NCI-H226 (cell line): ENCODE results near the gene SLC25A22.

Experiments used
- DNase-seq: peaks from one replicate; pipeline ENCODE4 v3.0.0-alpha.2; 2015

SLC25A22 gene

DNA sequence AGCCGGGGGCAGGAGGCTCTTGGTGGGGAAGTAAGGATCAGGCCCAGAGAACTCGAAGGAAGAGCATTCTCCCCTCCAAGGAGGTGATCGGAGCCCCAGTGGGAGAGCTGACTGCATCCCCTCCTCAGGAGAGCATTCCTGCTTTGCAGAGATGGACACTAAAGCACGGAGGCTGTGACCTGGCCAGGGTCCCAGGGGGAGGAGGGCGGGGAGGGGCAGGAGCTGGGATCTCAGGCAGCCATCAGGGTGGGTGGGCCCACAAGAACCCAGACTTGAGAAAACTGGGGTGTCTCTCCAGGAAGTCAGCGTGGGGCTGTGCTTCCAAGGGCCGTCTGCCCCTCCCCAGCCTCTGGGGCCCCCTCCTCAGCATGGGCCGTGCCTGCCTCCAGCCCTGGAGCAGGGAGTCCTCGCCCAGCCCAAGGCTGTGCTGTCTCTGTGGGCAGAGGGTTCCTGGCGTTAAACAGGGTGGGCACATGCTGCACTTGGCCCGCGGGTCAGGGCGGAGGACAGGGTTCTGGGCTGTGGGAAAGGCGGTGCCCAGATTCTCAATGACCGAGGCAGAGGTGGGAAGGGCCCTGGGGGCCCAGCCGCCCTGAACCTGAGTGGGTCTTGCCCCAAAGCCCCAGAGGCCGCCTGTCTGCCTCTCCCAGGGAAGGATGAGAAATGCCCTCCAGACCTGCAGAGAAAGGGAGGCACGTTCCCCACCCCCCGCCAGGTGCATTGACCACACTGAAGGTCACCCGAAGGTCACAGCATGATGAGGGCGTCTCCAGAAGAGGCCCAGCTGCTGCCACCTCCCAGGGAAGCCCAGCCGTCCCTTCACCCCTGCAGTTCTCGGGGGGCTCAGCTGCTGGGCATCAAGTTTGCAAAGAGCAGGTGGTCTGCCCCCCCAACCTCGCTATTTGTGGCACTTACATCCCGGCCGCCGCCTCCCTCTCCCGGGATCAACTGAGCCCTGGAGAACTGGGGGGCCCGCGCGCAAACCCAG, 8.8 kb downstream of the SLC25A22 start:
- DNase-seq, result no peak

- no peak for DNase-seq
Measured at GRCh38 chr11:788009-788640, 10.0 kb downstream of the SLC25A22 start.

GRCh38 chr11:787084-787675, 10.9 kb downstream of the SLC25A22 start:
- DNase-seq, result no peak

DNA sequence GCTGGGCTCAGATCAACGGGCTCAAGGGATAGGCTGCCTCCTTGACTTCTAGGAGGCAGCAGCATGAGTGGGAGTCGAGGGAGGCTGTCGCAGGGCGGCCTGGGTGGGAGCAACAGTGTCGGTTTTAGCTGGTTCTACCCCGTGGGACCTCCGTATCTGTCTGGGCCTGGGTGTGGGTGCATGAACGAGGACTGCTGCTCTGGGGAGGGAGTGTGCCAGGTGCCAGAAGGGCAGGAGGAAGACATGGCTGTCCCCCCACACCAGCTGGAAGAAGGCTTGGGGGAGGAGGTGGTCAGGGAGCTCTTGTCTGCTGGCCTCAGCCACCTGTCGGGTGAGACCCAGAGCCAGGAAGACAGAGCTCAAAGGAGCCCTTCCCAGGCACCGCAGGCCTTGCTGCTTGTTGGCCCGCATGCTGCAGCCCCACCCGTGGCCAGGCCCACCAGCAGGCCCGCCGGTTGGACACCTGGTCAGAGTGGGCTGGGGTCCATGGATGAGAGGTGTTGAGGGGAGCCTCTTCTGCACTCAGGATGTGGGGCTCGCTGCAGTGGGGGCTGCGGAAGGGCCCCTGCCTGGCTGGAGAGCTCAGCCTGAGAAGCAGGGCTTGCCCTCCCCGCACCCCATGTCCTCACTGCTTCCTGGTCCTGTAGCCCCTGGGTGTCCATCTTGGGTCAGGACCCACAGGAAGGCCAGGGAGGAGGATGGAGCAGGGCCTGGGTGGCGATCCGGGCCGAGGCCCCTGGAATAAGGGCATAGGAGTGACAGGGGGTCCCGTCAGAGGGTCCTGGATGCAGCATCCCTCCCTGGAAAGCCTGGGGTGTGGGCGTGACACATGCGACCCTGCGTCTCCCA, 11.6 kb downstream of the SLC25A22 start:
- DNase-seq, result no peak

GRCh38 chr11:783581-784015, 14.5 kb downstream of the SLC25A22 start:
- DNase-seq, result peak; percentile 40

DNA sequence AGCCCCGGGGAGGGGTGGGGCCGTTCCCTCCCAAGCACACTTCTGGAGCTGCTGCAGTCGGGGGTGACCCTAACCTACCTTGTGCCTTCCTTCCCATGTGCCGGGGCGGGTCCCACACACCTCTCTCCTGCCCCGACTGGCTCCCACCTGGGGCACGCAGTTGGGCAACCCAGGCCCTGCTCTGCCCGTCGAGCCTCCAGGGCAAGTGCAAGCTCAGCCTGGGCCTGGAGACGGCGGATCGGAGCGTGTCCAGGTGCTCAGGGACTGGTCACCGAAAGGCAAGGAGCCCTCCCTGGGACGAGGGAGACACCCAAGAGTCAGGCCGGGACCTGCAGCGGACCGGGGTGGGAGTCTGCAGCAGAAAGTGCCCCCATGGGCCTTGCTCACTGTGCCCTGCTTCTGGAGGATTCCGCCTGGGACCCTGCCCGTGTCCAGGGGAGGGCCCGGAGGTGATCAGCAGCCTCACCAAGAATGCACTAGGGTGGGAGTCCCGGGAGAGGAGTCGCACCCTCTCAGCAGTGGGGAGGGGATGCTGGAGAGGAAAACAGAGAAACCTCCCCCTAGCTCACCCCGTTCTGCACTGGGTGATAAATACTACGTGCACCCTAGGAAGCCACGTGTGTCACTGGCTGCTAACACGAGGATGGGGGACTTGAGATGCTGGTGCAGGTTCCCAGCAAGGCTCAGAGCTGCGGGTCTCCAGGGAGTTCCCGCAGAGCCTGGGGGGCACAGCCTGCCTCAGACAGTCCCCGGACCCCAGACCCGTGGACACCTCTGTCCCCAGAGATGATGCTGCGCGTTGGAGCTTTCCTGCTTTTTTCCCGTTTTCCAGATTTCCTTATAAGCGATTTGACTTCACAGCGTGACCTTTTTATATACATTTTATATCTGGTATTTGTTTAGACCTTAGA, 15.6 kb downstream of the SLC25A22 start:
- DNase-seq, result no peak

GRCh38 chr11:779955-780532, 18.0 kb downstream of the SLC25A22 start:
- DNase-seq, result no peak

DNA sequence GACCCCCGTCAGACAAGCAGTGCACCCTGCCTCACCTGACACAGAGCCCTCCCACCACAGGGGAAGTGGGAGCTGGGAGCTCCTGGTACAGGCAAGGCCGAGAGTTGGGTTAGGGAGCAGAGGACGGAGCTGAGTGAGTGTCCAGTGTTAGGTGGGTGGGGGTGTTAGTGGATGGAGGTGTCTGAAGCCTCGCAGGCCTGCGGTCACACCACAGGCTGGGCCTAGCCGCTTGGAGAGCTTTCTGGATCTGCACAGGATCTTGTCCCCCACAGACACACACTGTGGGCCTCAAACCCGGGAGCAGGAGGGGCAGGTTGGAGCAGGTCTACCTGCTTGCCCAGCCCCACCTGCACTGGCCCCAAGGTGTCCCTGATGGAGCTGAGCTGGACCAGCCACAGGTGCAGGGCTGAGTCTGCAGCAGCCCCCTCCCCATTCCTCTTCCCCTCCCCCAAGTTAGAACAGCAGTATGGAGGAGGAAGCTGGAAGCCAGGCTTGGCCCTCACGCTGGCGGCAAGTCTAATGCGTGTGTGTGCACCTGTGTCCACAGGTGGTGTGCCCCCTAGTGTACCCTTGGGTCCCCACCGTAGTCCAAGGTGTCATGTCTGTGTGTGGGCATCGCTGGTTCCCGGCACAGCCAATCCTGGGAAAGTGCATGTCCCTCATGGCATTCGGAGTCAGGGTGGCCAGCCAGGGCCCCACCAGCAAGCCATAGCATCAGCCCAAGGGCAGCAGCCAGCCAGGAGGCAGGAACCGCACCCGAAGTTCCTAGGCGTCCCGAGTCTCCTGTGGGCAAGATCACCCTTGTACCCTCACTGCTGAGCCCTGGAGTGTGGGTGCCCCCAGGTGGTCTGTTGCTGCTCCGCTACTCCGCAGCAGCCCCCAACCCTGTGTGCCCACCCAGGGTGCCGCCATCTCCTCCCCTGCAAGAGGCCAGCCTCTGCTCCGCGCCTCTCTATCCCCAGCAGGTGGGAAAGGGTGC, 18.8 kb downstream of the SLC25A22 start:
- no peak for DNase-seq

DNA sequence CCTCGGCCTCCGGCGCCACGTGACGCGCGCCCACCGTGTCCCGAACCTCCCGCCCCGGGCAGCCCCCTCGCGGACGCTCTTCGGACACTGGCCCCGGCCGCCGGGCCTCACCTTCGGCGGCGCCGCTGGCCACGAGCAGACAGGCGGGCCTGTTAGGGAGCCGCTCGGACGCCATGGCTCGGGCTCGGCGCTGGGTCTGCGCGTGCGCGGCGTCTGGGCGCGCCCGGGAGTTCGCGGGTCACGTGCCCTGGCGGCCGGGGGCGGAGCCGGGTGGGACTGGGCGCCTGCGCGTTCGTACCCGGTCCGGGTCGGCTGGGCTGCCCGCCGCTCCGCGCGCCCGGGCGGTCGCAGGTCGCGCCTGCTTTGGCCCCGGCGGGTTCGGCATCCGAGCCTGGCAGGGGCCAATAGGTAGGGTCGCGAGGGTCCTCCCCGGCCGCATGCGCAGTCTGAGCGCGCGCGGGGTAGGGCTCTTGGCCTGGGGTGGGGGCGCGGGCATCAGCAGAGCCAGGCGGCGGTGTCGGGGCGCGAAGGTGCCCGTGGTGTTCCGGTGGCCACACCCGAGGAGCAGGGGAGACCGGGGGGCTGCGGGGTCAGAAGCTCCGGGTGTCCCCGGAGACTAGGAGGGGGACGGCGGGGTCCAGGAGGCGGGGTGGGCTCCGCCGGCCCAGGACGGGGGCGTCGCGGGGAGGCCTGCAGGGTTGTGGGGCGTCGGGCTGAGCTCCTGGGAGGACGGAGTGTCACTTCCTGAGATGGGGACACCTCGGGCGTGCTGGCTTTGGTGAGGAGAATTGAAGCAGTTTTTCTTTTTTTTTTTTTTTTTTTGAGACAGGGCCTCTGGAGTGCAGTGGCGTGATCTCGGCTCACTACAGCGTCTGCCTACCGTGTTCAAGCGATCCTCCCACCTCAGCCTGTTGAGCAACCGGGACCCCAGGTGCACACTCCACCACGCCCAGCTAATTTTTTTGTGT, 20.5 kb downstream of the SLC25A22 start, which contains the start of gene GATD1:
TSS of gene GATD1 (minus strand) at position 200 of the 968 bp plus-strand sequence. CDS start at position 175, 25 bp downstream.
- DNase-seq, result peak; percentile 71

GRCh38 chr11:776561-777287, 21.4 kb downstream of the SLC25A22 start:
- DNase-seq, result no peak

GRCh38 chr11:776263-776560, 21.9 kb downstream of the SLC25A22 start:
- no peak for DNase-seq

GRCh38 chr11:774873-775592, 23.0 kb downstream of the SLC25A22 start:
- DNase-seq, result peak; percentile 67

- no peak for DNase-seq
Measured at GRCh38 chr11:773830-774229, 24.3 kb downstream of the SLC25A22 start.

- DNase-seq, result no peak
Measured at GRCh38 chr11:773425-773824, 24.7 kb downstream of the SLC25A22 start.

DNA sequence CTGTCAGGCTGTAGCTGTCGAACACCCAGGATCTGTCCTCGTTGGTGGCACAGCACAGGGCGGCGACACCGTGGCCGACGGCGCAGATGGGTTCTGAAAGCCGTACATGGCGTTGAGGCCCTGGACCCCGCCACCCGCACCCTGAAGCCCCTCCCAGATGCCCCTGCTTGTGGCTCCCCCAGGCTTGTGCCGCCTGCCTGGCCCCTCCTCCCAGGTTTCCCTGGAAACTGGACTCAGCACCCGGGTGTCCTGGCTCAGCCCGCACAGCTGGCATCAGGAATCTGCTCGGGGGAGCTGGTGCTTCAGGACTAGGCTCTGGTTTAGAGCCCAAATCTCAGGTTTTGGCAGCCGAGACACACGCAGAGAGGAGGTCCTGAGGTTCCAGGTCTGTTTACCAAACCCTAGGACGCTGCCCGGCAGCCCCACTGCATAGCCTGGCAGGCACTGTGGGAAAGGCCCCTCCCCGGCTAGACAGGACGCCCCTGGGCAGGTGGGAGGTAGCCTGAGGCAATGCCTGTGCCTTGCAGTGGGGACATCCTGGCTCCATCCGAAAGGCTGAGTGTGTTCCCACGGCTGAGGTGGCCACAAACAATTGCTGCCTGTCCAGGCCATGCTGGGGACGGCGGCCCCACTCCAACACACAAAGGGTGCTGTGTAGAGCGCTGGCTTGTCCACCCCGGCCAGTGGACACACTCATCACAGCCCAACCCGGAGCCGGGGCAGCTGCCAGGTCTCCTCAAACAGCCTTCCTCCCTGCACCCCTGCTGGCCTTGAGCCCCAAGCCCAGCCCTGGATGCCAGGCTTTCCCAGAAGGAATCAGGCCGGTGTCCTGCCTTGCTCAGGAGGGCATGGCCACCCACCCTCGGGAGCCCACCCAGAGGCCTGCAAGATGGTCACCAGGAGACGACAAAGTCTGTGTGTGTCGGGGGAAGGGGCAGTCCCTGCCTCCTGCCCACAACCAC, 25.4 kb downstream of the SLC25A22 start:
- DNase-seq, result no peak

GRCh38 chr11:771617-772204, 26.4 kb downstream of the SLC25A22 start:
- DNase-seq, result no peak
